NCI-H1694 (cell line): ENCODE results near the gene KHDRBS1.
"Not testable (repeated sequence)": the region's sequence is repeated elsewhere in the genome, so short reads cannot be mapped to it uniquely, and the experiment has no call there.

ENCODE experiments used
- DNase-seq: peaks from one replicate; lab custom pipeline; 2025; lab: John Stamatoyannopoulos, UW

Gene KHDRBS1

DNA sequence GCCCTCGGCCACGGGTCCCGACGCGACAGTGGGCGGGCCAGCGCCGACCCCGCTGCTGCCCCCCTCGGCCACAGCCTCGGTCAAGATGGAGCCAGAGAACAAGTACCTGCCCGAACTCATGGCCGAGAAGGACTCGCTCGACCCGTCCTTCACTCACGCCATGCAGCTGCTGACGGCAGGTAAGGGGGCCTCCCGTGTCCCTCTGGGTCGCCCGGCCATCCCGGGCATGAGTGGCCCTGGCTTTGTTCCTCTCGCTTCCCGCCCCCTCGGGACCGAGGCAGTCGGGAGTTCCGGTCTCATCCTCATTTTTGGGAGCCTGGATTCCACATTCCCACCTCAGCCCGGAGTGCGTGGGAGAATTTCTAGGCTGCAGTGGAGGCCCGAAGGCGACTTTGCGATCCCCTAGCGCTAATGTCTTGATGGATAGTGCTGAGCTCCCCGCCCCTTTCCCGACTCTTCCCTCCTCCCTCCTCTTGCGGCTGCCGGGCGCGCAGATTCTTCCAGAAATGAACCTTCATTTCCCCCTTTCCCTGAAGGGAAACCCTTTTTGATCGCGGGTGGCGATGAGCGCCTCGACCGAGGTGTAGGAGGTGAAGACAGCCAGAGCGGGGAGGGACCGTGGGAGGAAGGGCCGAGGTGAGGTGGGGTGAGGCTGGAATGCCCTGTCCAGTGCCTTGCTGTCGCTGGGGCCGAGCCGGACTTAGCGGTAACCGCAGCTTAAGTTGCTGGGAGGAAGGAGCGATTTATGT is 705 bp downstream of the KHDRBS1 start:
- DNase-seq: no peak

- peak; percentile 1 for DNase-seq
These were observed 1.2 kb downstream of the KHDRBS1 start for GRCh38 chr1:32014948-32015273.

DNA sequence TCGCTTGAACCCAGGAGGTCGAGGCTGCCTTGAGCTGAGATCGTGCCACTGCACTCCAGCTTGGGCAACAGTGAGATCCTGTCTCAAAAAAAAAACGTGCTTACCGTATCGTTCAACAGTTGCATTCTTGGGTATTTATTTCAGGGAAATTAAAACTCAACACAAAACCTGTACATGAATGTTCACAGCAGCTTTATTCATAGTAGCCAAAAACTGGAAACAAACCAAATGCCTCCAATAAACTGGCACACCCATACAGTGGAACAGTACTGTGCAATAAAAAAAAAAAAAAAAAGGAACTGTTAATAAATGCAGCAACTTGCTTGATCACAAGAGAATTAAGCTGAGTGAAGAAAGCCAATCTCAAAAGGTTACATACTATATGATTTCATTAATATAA is 6.7 kb downstream of the KHDRBS1 start:
- no peak for DNase-seq

DNA sequence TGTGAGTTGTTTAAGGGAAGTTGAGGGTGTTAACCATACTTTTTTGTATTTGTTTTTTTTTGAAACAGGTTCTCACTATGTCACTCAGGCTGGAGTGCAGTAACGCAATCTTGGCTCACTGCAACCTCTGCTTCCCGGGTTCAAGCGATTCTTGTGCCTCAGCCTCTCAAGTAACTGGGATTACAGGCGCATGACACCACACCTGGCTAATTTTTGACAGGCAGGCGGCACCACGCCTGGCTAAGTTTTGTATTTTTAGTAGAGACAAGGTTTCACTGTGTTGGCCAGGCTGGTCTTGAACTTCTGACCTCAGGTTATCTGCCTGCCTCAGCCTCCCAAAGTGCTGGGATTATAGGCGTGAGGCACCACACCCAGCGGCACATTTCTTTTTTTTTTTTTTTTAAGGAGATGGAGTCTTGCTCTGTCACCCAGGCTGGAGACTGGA is 7.9 kb downstream of the KHDRBS1 start:
- DNase-seq: not testable (repeated sequence)

- DNase-seq: no peak
These were observed 9.7 kb downstream of the KHDRBS1 start for GRCh38 chr1:32023351-32023750.

- DNase-seq: no peak
These were observed 11.8 kb downstream of the KHDRBS1 start for GRCh38 chr1:32025515-32025914.

DNA sequence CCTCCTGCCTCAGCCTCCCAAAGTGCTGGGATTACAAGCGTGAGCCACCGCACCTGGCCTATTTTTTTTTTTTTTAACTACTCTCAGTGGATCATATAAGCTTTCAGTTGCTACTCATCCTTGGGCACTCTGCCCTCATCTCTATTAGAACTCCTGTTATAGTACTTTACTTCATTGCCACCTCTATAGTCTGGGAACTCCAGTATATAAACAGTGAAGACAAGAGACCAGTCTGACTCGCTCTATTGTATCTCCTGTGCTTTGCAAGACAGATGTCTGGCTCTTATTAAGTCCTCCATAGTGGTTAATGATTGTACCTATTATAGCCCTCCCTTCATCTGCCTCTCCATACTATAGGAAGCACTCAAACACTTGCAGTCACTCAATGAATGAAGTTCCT is 15.1 kb downstream of the KHDRBS1 start:
- no peak for DNase-seq

- no peak for DNase-seq
These were observed 18.1 kb downstream of the KHDRBS1 start for GRCh38 chr1:32031578-32032274.

DNA sequence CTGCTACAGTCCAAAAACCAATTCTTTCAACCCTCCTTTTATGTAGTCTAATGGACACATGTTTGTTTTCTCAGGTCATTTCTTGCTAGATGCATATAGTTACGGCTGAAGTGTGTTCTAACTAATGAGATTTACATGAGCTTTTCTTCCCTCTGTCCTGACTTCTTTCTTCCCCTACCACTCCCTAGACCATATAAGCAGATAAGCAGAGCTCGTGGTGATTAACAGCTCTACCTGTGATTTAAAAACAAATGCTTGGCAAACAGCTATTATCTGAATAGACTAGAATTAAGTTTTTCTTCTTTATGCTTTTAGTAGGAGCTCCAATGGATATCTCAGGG is 18.6 kb downstream of the KHDRBS1 start:
- DNase-seq: no peak

DNA sequence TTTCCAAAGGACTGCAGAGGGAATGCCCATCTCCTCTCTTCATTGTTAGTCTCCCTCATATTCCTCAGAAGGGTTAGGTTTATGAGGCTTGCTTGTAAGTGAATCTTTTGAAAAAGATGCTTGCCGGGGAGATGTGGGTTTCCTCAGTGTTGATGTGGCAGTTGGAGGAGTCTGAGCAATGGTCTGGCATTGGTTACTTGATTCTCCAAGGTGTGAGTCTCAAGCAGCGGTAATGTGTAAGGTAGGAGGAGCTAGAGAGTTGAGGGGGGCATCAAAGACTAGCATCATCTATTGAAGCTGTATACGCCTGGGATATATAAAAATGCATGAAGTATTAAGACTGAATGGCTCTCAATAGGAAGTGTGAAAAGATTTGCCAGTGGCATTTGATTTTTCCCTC is 21.5 kb downstream of the KHDRBS1 start:
- DNase-seq: no peak

GRCh38 chr1:32040711-32041110 is 27.0 kb downstream of the KHDRBS1 start:
- no peak for DNase-seq

GRCh38 chr1:32042330-32042729 is 28.7 kb downstream of the KHDRBS1 start:
- DNase-seq: no peak

- no peak for DNase-seq
These were observed 30.6 kb downstream of the KHDRBS1 start for GRCh38 chr1:32044234-32044633.

DNA sequence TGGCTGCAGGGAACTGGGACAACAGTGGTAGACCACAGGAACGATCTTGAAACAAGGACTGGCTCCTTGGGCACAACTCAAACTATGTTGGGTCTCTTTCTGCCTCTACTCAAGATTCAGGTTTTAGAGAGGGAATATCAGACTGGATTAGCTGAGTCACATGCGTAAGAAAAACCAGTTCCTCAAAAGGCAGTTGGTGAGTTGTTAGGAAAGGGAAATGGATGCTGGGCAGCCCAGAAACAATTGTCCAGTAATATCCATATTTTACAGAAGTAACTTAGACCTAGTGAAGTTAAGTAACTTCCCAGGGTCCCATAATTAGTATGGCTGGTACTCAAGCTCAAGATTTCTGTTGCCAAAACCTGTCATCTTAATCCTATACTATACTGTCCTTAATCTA is 32.1 kb downstream of the KHDRBS1 start:
- no peak for DNase-seq

DNA sequence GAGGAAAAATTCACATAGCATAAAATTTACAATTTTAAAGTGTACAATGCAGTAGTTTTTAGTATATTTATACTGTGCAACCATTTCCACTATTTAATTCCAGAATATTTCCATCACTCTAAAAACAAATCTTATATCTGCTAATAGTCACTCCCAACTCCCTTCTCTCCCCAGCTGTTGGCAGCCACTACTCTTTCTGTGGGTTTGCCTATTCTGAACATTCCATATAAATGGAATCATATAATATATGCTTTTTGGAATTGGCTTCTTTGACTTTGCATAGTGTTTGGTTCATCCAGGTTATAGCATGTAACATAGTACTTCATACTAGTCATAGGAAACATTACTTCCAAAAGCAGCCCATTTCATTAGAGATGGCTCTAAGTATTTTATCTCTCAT is 34.0 kb downstream of the KHDRBS1 start:
- no peak for DNase-seq

GRCh38 chr1:32048440-32048839 is 34.8 kb downstream of the KHDRBS1 start:
- DNase-seq: no peak

DNA sequence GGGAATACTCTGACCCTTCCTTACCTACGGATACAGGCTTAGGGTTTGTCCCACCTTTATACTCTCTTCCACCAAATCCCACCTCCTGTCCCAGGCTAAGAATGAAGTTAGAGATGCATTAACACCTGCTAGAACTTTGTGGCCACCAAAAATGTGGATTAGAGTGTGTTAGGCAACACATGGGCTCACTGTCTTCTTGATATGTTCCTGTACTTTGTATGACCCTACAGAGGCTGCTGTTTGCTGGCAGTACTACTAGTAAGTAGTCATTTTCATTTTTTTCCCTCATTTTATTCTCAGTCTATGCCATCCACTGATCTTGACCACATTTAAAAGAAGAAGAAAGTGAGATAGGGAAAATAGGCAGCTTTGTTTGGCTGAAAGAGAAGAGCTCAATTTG is 38.0 kb downstream of the KHDRBS1 start:
- DNase-seq: no peak

DNA sequence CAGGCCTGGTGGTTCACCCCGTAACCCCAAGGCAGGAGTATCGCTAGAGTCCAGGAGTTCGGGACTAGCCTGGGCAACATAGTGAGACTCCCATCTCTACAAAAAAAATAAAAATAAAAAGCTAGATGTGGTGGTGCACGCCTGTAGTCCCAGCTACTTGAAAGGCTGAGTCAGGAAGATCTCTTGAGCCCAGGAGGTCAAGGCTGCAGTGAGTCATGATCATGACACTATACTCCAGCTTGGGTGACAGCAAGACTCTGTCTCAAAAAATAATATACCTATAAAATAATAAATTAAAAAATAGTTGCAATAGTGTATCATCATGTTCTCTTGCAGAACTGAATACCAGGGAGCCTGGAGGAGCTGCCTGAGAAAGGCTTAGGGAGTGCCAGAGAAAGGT is 39.2 kb downstream of the KHDRBS1 start:
- no peak for DNase-seq

DNA sequence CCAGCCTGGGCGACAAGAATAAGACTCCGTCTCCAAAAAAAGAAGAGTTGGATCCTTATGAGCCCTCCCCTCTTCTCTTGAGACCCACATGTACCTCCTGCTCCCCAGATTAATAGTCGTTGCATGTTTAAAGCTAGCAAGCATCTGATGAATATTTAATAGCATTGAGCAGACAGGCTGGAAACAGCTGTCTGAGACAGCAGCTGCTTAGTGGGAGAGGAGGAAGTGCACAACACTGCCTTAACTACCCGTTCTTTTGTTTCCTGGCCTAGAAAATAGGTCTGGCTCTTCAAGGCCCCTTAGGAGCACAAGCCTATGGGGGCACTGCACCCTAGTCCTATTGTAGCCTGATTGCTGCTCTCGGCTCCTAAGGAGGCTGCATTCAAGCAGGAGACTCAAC is 41.7 kb downstream of the KHDRBS1 start:
- DNase-seq: no peak

GRCh38 chr1:32056598-32056997 is 42.9 kb downstream of the KHDRBS1 start:
- DNase-seq: no peak

DNA sequence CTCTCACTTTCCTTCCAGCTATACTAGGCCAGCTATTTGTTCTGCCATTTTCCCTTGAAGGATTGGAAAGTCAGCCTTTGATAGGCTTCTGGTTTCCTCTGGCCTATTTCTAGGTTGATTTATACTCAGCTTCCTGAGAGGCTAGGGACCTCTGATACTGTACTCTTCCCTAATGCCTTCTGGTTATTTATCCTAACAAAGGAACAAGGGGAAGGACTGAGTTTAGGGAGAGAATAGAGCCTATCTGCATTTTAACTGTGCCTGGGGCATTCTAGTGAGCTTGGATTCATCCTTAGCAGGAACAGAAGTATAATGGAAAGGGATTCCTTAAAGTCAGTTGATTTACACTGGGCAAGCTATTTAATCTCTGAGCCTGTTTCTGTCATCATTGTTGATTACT is 47.2 kb downstream of the KHDRBS1 start:
- DNase-seq: no peak

DNA sequence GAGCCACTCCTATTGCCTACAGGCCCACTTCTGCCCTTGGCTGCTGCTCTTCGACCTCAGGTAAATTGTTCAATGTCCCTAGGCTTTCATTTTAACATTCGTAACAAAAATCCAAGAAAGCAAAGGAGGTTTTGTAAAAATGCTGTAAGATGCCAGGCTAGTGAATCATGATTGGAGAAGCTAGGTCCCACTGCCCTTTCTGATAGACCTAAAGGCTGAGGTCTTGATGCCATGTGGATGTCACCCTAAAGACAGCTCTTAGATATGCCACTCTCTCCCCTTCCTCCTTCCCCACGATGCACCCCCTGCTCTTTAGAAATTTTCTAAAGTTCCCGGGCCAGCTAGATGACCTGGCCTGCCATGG is 49.2 kb downstream of the KHDRBS1 start:
- DNase-seq: no peak

DNA sequence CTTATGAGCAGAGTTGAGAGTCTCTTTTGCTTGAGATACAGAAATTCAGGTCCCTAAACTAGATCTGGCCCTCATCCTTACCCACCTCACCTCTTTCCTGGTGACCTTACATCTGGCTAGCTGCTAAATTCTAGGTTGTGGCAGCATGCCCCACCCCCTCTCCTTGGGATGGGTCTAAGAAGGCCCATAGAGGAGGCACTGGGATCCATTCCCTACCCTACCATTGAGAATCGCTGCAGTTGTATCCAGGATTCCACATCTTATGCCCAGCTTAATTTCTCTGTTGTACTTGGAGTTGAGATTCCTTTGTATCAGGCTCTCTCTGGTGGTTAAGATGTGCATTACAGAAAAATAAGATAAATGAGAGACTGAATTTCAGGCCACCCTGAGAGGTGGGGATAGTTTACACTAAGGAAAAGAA is 49.6 kb downstream of the KHDRBS1 start:
- peak; percentile 65 for DNase-seq
